HTERT RPE-1 (cell line): ENCODE results near the gene ABHD17C.
"Not testable (repeated sequence)": the region's sequence is repeated elsewhere in the genome, so short reads cannot be mapped to it uniquely, and the experiment has no call there.

Experiments used
- in situ Hi-C: fragments of 300-500 bp; cut with MboI; formaldehyde crosslinking; loops from 4 replicates; pipeline ENCODE4 v1.14.3; 2020; ENCODE audit warnings: low sequenced_read_pairs

Gene ABHD17C

GRCh38 chr15:80695099-80695910 lies at the start of gene ABHD17C:
Gene ABHD17C, plus strand, starts transcription at chr15:80695310. Its CDS starts 120 bp downstream, at chr15:80695430.
- in situ Hi-C loops: no loop called here

- in situ Hi-C loops: no loop called here
These were observed 49.5 kb upstream of the ABHD17C start for GRCh38 chr15:80645494-80646065.

GRCh38 chr15:80647424-80647823 lies 47.7 kb upstream of the ABHD17C start:
- in situ Hi-C loops: not testable (repeated sequence)

- in situ Hi-C loops: no loop called here
These were observed 40.8 kb upstream of the ABHD17C start for GRCh38 chr15:80654299-80654698.

- in situ Hi-C loops: no loop called here
These were observed 35.7 kb upstream of the ABHD17C start for GRCh38 chr15:80659375-80659774.

- in situ Hi-C loops: no loop called here
These were observed 35.0 kb upstream of the ABHD17C start for GRCh38 chr15:80660119-80660518.

GRCh38 chr15:80662129-80662528 lies 33.0 kb upstream of the ABHD17C start:
- in situ Hi-C loops: no loop called here

GRCh38 chr15:80662757-80663553 lies 32.2 kb upstream of the ABHD17C start:
- in situ Hi-C loops: no loop called here

GRCh38 chr15:80665151-80665550 lies 30.0 kb upstream of the ABHD17C start:
- in situ Hi-C loops: no loop called here

- in situ Hi-C loops: no loop called here
These were observed 27.2 kb upstream of the ABHD17C start for GRCh38 chr15:80667936-80668335.

- in situ Hi-C loops: no loop called here
These were observed 26.4 kb upstream of the ABHD17C start for GRCh38 chr15:80668546-80669236.

GRCh38 chr15:80669663-80670273 lies 25.3 kb upstream of the ABHD17C start:
- in situ Hi-C loops: no loop called here

- in situ Hi-C loops: no loop called here
These were observed 21.4 kb upstream of the ABHD17C start for GRCh38 chr15:80673561-80674244.

GRCh38 chr15:80674245-80674614 lies 20.9 kb upstream of the ABHD17C start:
- in situ Hi-C loops: no loop called here

GRCh38 chr15:80677041-80677440 lies 18.1 kb upstream of the ABHD17C start:
- in situ Hi-C loops: no loop called here

GRCh38 chr15:80679167-80679803 lies 15.8 kb upstream of the ABHD17C start:
- in situ Hi-C loops: no loop called here

GRCh38 chr15:80679804-80680175 lies 15.3 kb upstream of the ABHD17C start:
- in situ Hi-C loops: no loop called here

GRCh38 chr15:80682201-80682600 lies 12.9 kb upstream of the ABHD17C start:
- in situ Hi-C loops: no loop called here

GRCh38 chr15:80684697-80685096 lies 10.4 kb upstream of the ABHD17C start:
- in situ Hi-C loops: no loop called here

- in situ Hi-C loops: no loop called here
These were observed 9.5 kb upstream of the ABHD17C start for GRCh38 chr15:80685628-80686027.
